CD4-positive, CD25-positive, alpha-beta regulatory T cell (primary cell): Measurements from ENCODE around the gene ADGRG1. TPM values are rescaled to one million over a fixed set of nuclear protein-coding genes. Genes with fewer than 3 reads are reported as not detected.
A peak's percentile ranks its signal among the peaks of the same experiment; 100 is the strongest.

Source experiments
- ATAC-seq, 2 donors: fragments of 150-1000 bp; cut with Tn5 transposase; one replicate each; pipeline ENCODE4 v1.10.0; 2021; ENCODE audit warnings: low read depth in 2 of 2, moderate number of reproducible peaks in 2 of 2, moderate library complexity in 1 of 2
- DNase-seq, 3 donors: peaks; one replicate each; pipeline versions ENCODE4 v3.0.0 to v3.0.0-alpha.2; 2012 to 2022; ENCODE audit warnings: mixed read lengths in 1 of 3
- H3K27ac ChIP-seq: one replicate; pipeline ENCODE4 v1.7.0; 2013; ENCODE audit warnings: mild to moderate bottlenecking, low read length; ENCODE audit not compliant: insufficient read depth, poor library complexity, severe bottlenecking
- H3K27me3 ChIP-seq: one replicate; pipeline ENCODE4 v1.7.0; 2013; ENCODE audit warnings: low read length; ENCODE audit not compliant: control insufficient read depth, insufficient read depth
- H3K36me3 ChIP-seq: one replicate; pipeline ENCODE4 v1.7.0; 2013; ENCODE audit warnings: mild to moderate bottlenecking, low read length, moderate library complexity; ENCODE audit not compliant: control insufficient read depth, insufficient read depth
- H3K4me1 ChIP-seq: 2 replicates; pipeline ENCODE4 v1.7.0; 2013; ENCODE audit warnings: mild to moderate bottlenecking, low read length; ENCODE audit not compliant: insufficient read depth, control insufficient read depth, poor library complexity, severe bottlenecking
- H3K4me3 ChIP-seq: one replicate; pipeline ENCODE4 v1.7.0; 2013; ENCODE audit warnings: low read depth, mild to moderate bottlenecking, low read length, moderate library complexity
- H3K9me3 ChIP-seq, 2 experiments: 1 replicate in 1 of 2; 2 replicates in 1 of 2; pipeline ENCODE4 v1.7.0; 2013; ENCODE audit warnings: low read length in 2 of 2, mild to moderate bottlenecking in 1 of 2, moderate library complexity in 1 of 2; ENCODE audit not compliant: control insufficient read depth in 2 of 2
- H3K27ac Mint-ChIP-seq, 3 donors: one replicate each; pipeline ENCODE4 v1.8.0; 2020 to 2022; ENCODE audit warnings: mild to moderate bottlenecking in 3 of 3, mixed read lengths in 3 of 3, moderate library complexity in 2 of 3
- H3K27me3 Mint-ChIP-seq: one replicate; pipeline ENCODE4 v1.8.0; 2022; ENCODE audit warnings: mild to moderate bottlenecking, mixed read lengths
- H3K36me3 Mint-ChIP-seq: one replicate; pipeline ENCODE4 v1.8.0; 2020; ENCODE audit warnings: mixed read lengths
- H3K4me1 Mint-ChIP-seq, 4 donors: one replicate each; pipeline ENCODE4 v1.8.0; 2020 to 2022; ENCODE audit warnings: mixed read lengths in 4 of 4, mild to moderate bottlenecking in 1 of 4
- H3K4me3 Mint-ChIP-seq, 4 donors: one replicate each; pipeline ENCODE4 v1.8.0; 2020 to 2022; ENCODE audit warnings: mild to moderate bottlenecking in 4 of 4, mixed read lengths in 4 of 4, moderate library complexity in 3 of 4
- H3K9me3 Mint-ChIP-seq, 7 donors: one replicate each; pipeline ENCODE4 v1.8.0; 2020 to 2022; ENCODE audit warnings: mixed read lengths in 7 of 7, mild to moderate bottlenecking in 3 of 7, moderate library complexity in 2 of 7
- polyA plus RNA-seq, 4 donors: library from polyadenylated mRNA; unstranded; fragments of 300-500 nt; fragmentation: Illumina TruSeq; gene quantifications; one replicate each; pipeline ENCODE4 v1.2.3, GENCODE V29; 2021
- total RNA-seq: library from RNA; stranded (reverse); gene quantifications from one replicate; pipeline ENCODE4 v1.2.3, GENCODE V29; 2022

The ADGRG1 gene
- total RNA-seq = 1.2 TPM
- under 1 TPM in 3 of 4 donors, not detected in 1; 0.16 to 0.48 (median 0.33) TPM for polyA plus RNA-seq

- no peaks in the 10 kb centered on the region for H3K36me3 Mint-ChIP-seq
- H3K9me3 Mint-ChIP-seq = no peaks in the 10 kb centered on the region
- peak within 1 kb of the TSS in 2 of 4 donors; percentile 8 to 61 for H3K4me3 Mint-ChIP-seq
- Histone ChIP-seq H3K4me1 (no peaks in the 10 kb centered on the region), H3K4me3 (no peak within 1 kb of the TSS), H3K36me3 (no peaks in the 10 kb centered on the region), H3K27me3 (no peaks in the 10 kb centered on the region), H3K27ac (no peak within 1 kb of the TSS), H3K9me3 (no peaks in the 10 kb centered on the region)
- peaks cover 0 to 6% (median 3%) of the 10 kb centered on the region in 4 donors for H3K4me1 Mint-ChIP-seq
- peak within 1 kb of the TSS in 2 of 3 donors; percentile 51 to 82 for H3K27ac Mint-ChIP-seq
- H3K27me3 Mint-ChIP-seq = peaks cover 22% of the 10 kb centered on the region
- DNase-seq (peak in 1 of 3 donors; percentile 18), ATAC-seq (peak; percentile 11 to 35)
Measured at GRCh38 chr16:57628008-57628781, at the start of gene ADGRG1. TSS of gene ADGRG1 (plus strand) at chr16:57628630. CDS start at chr16:57650288, 21,658 bp downstream.

- DNase-seq = no peak
- Histone ChIP-seq H3K27ac (no peak overlapping the region), H3K27me3 (peaks cover 4% of the 10 kb centered on the region), H3K9me3 (no peaks in the 10 kb centered on the region), H3K4me1 (peaks cover 24% of the 10 kb centered on the region), H3K4me3 (no peak overlapping the region), H3K36me3 (no peaks in the 10 kb centered on the region)
- Mint-ChIP-seq H3K4me1 (peaks cover 5 to 34% (median 20%) of the 10 kb centered on the region in 4 donors), H3K27me3 (peaks cover 20% of the 10 kb centered on the region), H3K36me3 (no peaks in the 10 kb centered on the region), H3K4me3 (no peak overlapping the region), H3K9me3 (peaks cover 0 to 3% (median 0%) of the 10 kb centered on the region in 7 donors), H3K27ac (peak overlapping the region in 1 of 3 donors; percentile 18)
- ATAC-seq = no peak
Measured at GRCh38 chr16:57579361-57579665, 49.1 kb upstream of the ADGRG1 start.

DNA sequence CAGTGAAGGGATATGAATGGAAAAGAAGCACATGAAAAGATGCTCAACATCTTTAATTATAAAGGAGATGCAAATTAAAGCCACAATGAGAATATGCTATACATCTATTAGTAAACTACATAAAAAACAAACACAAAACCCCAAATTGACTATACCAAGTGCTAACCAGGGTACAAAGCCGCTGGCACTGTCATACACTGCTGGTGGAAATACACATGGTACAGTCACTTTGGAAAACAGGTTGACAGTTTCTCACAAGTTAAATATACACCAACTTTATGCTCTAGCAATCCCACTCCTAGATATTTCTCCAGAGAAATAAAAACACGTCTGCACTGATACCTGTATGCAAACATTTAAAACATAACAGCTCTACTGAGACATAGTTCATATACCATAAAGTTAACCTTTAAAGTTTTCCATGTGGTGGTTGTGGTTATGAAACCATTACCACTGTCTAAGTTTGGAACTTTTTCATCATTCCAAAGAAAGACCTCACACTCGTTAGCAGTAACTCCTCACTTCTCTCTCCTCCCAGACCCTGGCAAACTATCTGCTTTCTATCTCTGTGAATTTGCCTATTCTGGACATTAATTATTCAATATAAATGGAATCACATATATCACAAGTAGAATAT is 43.3 kb upstream of the ADGRG1 start:
- Mint-ChIP-seq H3K27me3 (peaks cover 33% of the 10 kb centered on the region), H3K4me3 (no peak overlapping the region), H3K9me3 (no peaks in the 10 kb centered on the region), H3K4me1 (peaks cover 0 to 5% (median under 1%) of the 10 kb centered on the region in 4 donors), H3K36me3 (no peaks in the 10 kb centered on the region), H3K27ac (no peak overlapping the region)
- H3K4me1 ChIP-seq = no peaks in the 10 kb centered on the region
- H3K36me3 ChIP-seq = no peaks in the 10 kb centered on the region
- H3K27me3 ChIP-seq = peaks cover 4% of the 10 kb centered on the region
- H3K9me3 ChIP-seq = no peaks in the 10 kb centered on the region
- DNase-seq = no peak
- ATAC-seq = no peak
- no peak overlapping the region for H3K4me3 ChIP-seq
- H3K27ac ChIP-seq = no peak overlapping the region

- H3K36me3 ChIP-seq = no peaks in the 10 kb centered on the region
- H3K4me3 ChIP-seq = no peak overlapping the region
- DNase-seq = no peak
- peaks cover 0 to 2% (median 0%) of the 10 kb centered on the region in 7 donors for H3K9me3 Mint-ChIP-seq
- H3K27ac Mint-ChIP-seq = no peak overlapping the region
- peaks cover 28% of the 10 kb centered on the region for H3K4me1 ChIP-seq
- H3K4me1 Mint-ChIP-seq = peaks cover 0 to 36% (median 25%) of the 10 kb centered on the region in 4 donors
- H3K4me3 Mint-ChIP-seq = no peak overlapping the region
- H3K9me3 ChIP-seq = no peaks in the 10 kb centered on the region
- H3K36me3 Mint-ChIP-seq = no peaks in the 10 kb centered on the region
- no peak overlapping the region for H3K27ac ChIP-seq
- H3K27me3 Mint-ChIP-seq = peaks cover 22% of the 10 kb centered on the region
- ATAC-seq = no peak
- H3K27me3 ChIP-seq = no peaks in the 10 kb centered on the region
Measured at GRCh38 chr16:57588831-57589230, 39.6 kb upstream of the ADGRG1 start.

DNA sequence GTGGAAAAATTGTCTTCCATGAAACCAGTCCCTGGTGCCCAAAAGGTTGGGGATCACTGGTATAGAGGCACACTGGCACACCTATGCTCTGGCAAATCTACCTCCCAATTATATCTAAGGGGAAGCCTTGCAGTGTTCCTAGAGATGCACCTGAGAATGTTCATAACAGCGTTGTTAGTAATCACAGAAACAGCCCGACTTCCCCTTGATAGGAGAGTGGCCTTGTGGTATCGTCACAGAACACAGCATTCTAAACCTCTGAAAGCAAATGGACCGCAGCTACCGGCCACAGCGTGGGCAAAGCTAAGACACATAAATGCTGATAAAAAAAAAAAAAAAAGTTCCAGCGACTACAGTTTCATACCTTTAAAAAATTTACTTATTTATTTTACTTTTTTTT is 39.1 kb upstream of the ADGRG1 start:
- DNase-seq = no peak
- no peak overlapping the region for H3K27ac ChIP-seq
- no peak overlapping the region for H3K4me3 ChIP-seq
- no peaks in the 10 kb centered on the region for H3K36me3 ChIP-seq
- Mint-ChIP-seq H3K4me1 (peaks cover 0 to 39% (median 25%) of the 10 kb centered on the region in 4 donors), H3K27me3 (peaks cover 22% of the 10 kb centered on the region), H3K27ac (no peak overlapping the region), H3K4me3 (no peak overlapping the region), H3K9me3 (peaks cover 0 to 2% (median 0%) of the 10 kb centered on the region in 7 donors), H3K36me3 (no peaks in the 10 kb centered on the region)
- H3K9me3 ChIP-seq = no peaks in the 10 kb centered on the region
- no peak for ATAC-seq
- H3K4me1 ChIP-seq = peaks cover 28% of the 10 kb centered on the region
- H3K27me3 ChIP-seq = no peaks in the 10 kb centered on the region

DNA sequence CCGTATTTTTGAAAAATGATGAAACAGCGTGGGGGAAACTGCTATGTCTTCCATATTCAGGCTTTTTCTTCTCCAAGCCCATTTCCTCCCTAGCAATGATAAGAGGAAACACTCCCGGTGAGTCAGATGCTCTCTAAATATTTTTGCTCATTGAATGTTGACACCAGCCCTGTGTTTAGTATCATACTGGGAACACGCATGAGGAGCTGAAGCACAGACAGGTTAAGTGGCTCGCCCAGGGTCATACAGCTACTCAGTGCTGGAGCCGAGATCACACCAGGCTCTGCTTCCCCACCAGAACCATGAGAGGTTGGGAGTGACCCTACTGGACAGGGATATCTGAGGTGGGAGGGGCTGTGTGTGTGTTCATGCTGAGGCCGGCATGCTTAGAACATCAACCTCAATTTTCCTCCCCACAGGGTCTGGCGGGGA is 37.8 kb upstream of the ADGRG1 start:
- H3K4me3 Mint-ChIP-seq = peak overlapping the region in 1 of 4 donors; percentile 17
- no peaks in the 10 kb centered on the region for H3K27me3 ChIP-seq
- H3K36me3 Mint-ChIP-seq = peaks cover 2% of the 10 kb centered on the region
- H3K36me3 ChIP-seq = no peaks in the 10 kb centered on the region
- peaks cover 14% of the 10 kb centered on the region for H3K27me3 Mint-ChIP-seq
- H3K4me1 ChIP-seq = peaks cover 28% of the 10 kb centered on the region
- H3K27ac ChIP-seq = no peak overlapping the region
- H3K9me3 ChIP-seq = peaks cover 0 to 5% of the 10 kb centered on the region in 2 experiments
- peaks cover 0 to 40% (median 25%) of the 10 kb centered on the region in 4 donors for H3K4me1 Mint-ChIP-seq
- peaks cover 0 to 4% (median 2%) of the 10 kb centered on the region in 7 donors for H3K9me3 Mint-ChIP-seq
- DNase-seq (no peak), ATAC-seq (no peak)
- H3K4me3 ChIP-seq = no peak overlapping the region
- H3K27ac Mint-ChIP-seq = no peak overlapping the region

DNA sequence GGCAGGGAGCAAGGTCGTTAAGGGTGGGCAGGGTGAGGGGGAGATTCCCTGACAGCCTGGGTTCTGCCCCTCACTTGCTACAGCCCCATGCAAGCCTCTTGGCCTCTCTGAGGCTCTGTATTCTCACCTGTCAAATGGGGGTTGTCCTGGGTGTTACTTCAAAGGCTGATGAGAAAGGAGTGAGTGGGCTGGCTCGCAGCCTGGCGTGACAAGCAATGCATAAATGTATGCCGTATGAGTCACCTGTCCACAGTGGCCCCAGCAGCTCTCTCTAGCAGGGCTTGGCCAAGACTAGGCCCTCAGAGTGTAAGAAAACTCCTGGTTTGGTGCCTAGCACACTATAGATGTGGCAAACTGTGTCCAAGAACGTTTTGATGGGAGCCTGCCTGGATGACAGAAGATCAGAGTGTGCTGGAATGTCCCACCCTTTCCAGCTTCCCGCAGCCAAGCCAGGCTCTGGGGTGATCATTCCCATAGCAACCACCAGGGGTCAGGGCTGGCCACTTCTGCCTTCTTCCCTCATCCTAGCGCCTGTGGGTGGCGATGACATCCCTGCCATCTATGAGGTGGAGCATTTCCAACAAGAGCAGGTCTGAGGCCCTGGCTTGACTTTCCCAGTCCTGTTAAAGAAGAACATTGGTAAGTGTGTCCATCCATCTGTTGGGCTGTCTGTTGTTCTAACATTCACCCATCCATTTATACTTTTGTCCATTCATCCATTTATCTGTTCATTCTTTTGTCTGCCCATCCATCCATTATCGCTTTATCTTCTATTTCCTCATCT is 37.2 kb upstream of the ADGRG1 start:
- peak overlapping the region; percentile 18 to 62 (median 30) for H3K4me3 Mint-ChIP-seq
- Histone ChIP-seq H3K4me1 (peaks cover 28% of the 10 kb centered on the region), H3K4me3 (peak overlapping the region; percentile 51), H3K27me3 (no peaks in the 10 kb centered on the region), H3K9me3 (peaks cover 0 to 8% of the 10 kb centered on the region in 2 experiments), H3K27ac (no peak overlapping the region), H3K36me3 (no peaks in the 10 kb centered on the region)
- peaks cover 3% of the 10 kb centered on the region for H3K36me3 Mint-ChIP-seq
- H3K4me1 Mint-ChIP-seq = peaks cover 0 to 40% (median 25%) of the 10 kb centered on the region in 4 donors
- peaks cover 0 to 5% (median 2%) of the 10 kb centered on the region in 7 donors for H3K9me3 Mint-ChIP-seq
- DNase-seq (peak; percentile 31 to 70 (median 51)), ATAC-seq (peak; percentile 34 to 45)
- H3K27me3 Mint-ChIP-seq = peaks cover 14% of the 10 kb centered on the region
- peak overlapping the region; percentile 10 to 80 (median 79) for H3K27ac Mint-ChIP-seq
